Measurements from ENCODE around the gene SNAPC4.
"Not testable (repeated sequence)": the region's sequence is repeated elsewhere in the genome, so short reads cannot be mapped to it uniquely, and the experiment has no call there.

SNAPC4 gene

GRCh38 chr9:136433849-136434579 lies 34.0 kb upstream of the SNAPC4 start:
- DNase-seq (ENCODE audit: low read depth): no peak

DNA sequence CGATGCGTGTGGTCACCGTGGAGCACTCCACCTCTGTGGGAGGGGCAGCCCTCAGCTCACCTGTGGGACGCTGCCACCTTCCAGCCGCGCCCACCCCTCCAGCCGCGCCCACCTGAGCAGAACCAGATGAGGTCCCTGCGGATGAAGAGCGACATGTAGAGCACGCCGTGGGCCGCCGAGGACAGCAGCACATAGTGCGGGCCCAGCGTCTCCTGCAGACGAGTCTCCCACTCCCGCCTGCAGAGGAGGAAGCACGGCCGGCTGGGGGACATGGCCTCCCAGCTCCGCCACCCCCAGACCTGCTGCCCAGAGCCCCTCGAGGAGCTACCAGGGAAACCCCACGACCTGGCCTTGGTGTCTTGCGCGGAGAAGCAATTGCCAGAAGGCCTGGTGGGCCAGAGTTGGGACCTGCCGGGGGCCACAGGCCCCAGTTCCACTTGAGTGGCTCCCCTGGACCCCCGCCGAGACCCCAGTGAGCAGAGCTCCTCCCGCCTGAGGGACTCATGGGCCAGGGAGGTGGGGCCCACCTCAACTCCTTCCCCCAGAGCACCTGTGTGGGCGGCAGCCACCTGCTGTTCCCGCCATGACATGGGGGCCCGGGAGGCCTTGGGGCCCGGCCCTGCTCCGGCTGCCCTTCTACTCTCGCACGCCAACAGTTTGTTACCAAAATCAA lies 33.2 kb upstream of the SNAPC4 start:
- DNase-seq (ENCODE audit: low read depth): no peak

- DNase-seq (ENCODE audit: low read depth): no peak
These were observed 32.6 kb upstream of the SNAPC4 start for GRCh38 chr9:136432591-136432990.

- no peak for DNase-seq (ENCODE audit: low read depth)
These were observed 31.9 kb upstream of the SNAPC4 start for GRCh38 chr9:136431782-136432350.

DNA sequence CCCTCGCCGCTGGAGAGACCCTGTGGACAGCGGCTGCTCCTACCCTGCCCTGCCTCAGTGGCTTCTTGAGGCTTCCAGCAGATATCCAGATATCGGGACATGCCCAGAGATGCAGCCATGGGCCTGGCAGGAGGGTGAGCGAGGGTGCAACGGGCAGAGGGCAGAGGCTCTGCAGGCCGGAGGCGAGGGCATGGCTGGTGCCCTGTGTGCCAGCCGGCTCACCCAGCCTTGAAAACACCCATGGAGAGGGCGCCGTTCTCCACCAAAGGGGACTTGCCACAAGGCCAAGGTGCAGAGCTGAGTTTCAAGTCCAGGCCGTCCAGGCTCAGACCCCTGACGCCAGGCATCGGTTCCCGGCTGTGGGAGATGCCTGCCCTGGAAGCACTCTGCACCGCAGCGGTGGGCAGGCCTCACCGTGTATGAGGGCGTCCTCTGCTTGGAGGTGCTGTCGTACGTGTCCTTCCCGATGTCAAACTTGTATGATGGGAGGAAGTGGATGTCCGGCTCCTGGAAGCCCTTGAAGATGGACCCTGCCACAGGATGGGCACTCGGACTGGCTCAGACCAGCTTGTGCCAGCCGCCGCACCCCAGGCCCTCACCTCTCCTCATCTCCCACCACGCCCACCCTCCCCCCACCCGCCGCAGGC lies 30.7 kb upstream of the SNAPC4 start:
- no peak for DNase-seq (ENCODE audit: low read depth)

- no peak for DNase-seq (ENCODE audit: low read depth)
These were observed 29.9 kb upstream of the SNAPC4 start for GRCh38 chr9:136429683-136430491.

GRCh38 chr9:136429075-136429628 lies 29.2 kb upstream of the SNAPC4 start:
- DNase-seq (ENCODE audit: low read depth): no peak

GRCh38 chr9:136426787-136427186 lies 26.8 kb upstream of the SNAPC4 start:
- no peak for DNase-seq (ENCODE audit: low read depth)

- not testable (repeated sequence) for DNase-seq (ENCODE audit: low read depth)
These were observed 25.4 kb upstream of the SNAPC4 start for GRCh38 chr9:136425367-136425766.

DNA sequence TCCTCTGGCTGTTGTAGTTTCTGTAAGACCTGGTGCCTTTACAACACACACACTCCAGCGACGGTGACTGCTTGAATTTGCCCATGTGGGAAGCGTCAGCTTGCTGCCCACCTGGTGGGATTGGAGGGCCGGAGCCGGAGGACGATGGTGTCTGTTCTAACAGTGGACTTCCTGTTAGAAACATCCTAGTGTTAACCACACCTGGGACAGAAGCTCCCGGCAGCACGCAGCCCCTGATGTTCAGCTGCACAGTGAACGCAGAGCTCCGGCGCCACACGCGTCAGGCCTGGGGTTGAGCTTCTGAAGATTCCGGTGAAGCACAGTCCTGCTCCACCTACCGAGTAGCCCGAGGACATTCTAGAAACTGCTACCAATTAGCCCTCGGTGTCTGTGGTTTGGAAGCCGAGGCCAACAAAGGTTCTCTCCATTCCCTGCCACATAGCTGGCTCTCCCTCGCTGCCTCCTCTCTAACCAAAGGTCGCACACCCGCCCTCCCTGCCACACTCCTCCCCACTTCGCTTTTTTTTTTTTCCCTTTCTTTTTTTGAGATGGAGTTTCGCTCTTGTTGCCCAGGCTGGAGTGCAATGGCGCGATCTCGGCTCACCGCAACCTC lies 24.9 kb upstream of the SNAPC4 start:
- no peak for DNase-seq (ENCODE audit: low read depth)

DNA sequence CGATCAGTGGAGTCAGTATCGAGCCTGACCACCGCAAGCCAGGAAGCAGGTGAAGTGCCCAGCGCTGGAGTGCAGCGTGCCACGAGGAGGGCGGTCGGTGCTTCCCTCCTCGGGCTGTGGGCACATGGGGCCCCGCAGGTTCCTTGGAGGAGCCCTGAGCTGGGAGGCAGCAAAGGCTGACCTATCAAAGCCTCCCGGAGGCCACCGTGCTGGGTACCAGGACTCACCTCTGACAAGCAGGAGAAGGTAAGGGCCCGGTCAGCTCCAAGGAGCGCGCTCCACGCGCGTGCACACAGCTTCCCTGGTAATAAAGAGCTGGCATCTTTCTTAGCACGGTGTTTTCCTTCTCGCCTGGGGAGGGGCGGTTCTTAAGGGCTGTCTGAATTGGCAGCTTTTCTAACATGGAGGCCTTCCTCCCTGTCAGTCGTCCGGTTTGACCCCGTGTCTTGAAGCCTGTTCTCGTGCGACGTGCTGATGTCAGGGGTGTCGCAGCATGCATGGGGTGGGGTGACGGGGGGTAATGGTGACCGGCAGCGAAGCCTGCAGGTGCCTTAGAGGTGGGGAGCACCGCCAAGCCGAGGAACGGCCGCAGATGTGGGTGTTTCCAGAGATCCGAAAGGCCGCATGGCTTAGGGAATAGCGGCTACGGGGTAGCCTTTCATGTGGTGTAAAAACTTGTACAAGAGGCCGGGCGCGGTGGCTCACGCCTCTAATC lies 23.6 kb upstream of the SNAPC4 start:
- DNase-seq (ENCODE audit: low read depth): no peak

DNA sequence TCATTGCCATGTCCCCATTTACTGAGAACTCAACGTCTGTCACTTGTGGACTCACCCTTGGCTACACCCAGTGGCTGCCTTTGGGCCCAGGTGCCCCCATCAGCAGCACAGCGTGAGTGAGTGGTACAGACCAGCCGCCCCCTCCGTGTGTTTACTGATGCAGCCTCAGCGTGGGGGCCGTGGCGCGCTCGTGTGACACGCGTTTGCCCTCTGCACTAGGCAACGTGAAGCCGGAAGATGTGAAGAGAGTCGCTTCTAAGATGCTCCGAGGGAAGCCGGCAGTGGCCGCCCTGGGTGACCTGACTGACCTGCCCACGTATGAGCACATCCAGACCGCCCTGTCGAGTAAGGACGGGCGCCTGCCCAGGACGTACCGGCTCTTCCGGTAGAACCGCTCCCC lies 22.9 kb upstream of the SNAPC4 start:
- no peak for DNase-seq (ENCODE audit: low read depth)

DNA sequence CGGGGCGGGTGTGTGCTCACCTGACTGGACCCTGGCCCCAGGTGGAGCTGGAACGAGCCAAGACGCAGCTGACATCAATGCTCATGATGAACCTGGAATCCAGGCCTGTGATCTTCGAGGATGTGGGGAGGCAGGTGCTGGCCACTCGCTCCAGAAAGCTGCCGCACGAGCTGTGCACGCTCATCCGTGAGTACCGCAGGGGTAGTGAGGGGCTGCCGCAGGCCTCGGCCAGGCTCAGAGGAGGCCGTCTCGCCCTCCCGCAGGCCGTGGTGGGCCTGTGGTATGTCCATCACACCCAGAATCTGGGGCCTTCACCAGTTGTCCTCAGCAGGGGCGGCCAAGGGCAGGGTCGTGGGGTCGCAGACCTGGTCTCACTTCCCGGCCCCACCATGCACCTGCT lies 21.8 kb upstream of the SNAPC4 start:
- no peak for DNase-seq (ENCODE audit: low read depth)

GRCh38 chr9:136419092-136419420 lies 19.1 kb upstream of the SNAPC4 start:
- no peak for DNase-seq (ENCODE audit: low read depth)

- DNase-seq (ENCODE audit: low read depth): no peak
These were observed 18.5 kb upstream of the SNAPC4 start for GRCh38 chr9:136418182-136419091.

- no peak for DNase-seq (ENCODE audit: low read depth)
These were observed 16.9 kb upstream of the SNAPC4 start for GRCh38 chr9:136416914-136417313.

- DNase-seq (ENCODE audit: low read depth): no peak
These were observed 16.5 kb upstream of the SNAPC4 start for GRCh38 chr9:136416427-136416826.

DNA sequence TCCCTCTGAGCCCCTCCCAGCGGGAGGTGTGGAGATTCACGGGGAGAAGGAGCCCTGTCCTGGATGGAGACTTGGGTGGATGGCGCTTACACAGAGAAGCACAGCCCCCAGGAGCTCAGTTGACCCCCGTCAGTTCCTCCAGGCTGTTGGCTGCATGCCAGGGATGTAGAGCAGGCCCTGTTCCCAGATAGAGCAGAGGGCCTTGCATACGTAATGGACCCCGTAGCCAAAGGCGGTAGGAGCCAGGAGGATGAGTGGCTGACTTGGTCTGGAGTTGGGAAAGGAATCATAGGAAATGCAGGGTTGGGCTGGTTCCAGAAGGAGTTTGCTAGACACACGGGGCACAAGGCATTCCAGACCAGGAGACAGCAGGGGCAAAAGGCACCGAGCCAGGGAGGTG lies 13.0 kb upstream of the SNAPC4 start:
- DNase-seq (ENCODE audit: low read depth): no peak

DNA sequence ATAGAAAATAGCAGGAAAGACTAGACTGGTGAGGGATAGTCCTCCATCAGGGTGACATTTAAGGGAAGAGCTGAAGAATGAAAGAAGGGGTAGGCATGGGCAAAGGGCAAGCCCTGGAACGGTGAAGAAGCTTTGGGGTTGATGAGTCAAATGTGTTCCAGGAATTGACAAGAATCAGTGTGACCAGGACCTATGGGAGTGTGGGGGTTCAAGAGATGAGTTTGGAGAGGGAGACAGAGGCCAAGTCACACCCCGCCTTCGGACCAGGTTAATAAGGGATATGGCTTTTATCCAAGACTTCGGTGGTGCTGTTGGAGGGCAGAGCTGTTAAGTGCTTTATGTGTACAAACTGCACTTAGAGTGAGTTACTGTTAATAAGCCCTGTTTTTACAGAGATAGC lies 11.4 kb upstream of the SNAPC4 start:
- no peak for DNase-seq (ENCODE audit: low read depth)

Data from HS-5 (cell line).